Measurements from ENCODE around the gene TRPC4. TPM values are rescaled to one million over a fixed set of nuclear protein-coding genes. Genes with fewer than 3 reads are reported as not detected.

Gene TRPC4
- total RNA-seq, 1 donor from 2014 or later = 3.0 TPM

DNA sequence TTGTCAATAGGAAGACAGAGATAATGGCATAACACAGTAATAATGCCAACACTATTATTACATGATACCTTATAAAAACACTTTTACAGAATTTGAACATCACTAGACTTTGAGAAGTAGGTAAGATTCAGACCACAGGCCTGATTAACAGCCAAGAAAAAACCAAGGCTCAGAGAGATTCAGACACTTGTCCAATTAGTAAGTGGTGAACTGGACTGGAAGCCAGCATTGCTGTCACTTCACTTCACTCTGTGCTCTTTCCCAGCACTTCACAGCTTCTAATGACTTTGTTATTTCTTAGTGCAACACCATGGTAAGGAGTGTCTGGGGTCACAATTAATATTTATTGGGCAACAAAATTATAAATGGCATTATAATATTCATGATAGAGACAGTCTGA is 91.9 kb downstream of the TRPC4 start:
- Mint-ChIP-seq H3K27me3 (ENCODE audit: low read depth) (no peaks in the 10 kb centered on the region), H3K4me3 (ENCODE audit: unreplicated experiment) (no peak overlapping the region), H3K4me1 (ENCODE audit: low read depth) (peaks cover 17% of the 10 kb centered on the region), H3K27ac (ENCODE audit: unreplicated experiment) (no peak overlapping the region), H3K36me3 (ENCODE audit: low read depth) (no peaks in the 10 kb centered on the region), H3K9me3 (ENCODE audit: low read depth) (no peaks in the 10 kb centered on the region)
- no peak for DNase-seq (ENCODE audit: low spot score)
- TF ChIP-seq, protein P1, sequence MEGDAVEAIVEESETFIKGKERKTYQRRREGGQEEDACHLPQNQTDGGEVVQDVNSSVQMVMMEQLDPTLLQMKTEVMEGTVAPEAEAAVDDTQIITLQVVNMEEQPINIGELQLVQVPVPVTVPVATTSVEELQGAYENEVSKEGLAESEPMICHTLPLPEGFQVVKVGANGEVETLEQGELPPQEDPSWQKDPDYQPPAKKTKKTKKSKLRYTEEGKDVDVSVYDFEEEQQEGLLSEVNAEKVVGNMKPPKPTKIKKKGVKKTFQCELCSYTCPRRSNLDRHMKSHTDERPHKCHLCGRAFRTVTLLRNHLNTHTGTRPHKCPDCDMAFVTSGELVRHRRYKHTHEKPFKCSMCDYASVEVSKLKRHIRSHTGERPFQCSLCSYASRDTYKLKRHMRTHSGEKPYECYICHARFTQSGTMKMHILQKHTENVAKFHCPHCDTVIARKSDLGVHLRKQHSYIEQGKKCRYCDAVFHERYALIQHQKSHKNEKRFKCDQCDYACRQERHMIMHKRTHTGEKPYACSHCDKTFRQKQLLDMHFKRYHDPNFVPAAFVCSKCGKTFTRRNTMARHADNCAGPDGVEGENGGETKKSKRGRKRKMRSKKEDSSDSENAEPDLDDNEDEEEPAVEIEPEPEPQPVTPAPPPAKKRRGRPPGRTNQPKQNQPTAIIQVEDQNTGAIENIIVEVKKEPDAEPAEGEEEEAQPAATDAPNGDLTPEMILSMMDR (IDR thresholded peaks at IDR 0.05) = no peak

DNA sequence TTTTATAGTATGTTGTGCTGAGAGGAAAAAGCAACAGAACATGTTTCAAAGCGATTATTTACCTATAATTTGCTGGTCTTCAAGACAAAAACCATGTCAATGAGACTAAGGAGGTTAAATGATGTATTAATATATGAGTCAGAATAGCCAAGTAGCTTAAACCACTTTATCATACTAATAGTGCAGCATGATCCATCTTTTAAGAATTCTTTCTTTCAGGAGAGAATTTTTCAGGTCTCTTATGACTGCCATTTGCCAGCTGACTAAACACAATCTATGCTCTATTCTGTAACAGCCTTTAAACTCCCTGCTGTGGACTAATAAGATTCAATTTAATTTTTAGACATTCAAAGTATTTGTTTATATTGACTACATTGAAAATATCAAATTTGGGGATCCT is 93.7 kb downstream of the TRPC4 start:
- DNase-seq (ENCODE audit: low spot score) = no peak
- Mint-ChIP-seq H3K27me3 (ENCODE audit: low read depth) (no peaks in the 10 kb centered on the region), H3K9me3 (ENCODE audit: low read depth) (no peaks in the 10 kb centered on the region), H3K27ac (ENCODE audit: unreplicated experiment) (no peak overlapping the region), H3K4me1 (ENCODE audit: low read depth) (peaks cover 20% of the 10 kb centered on the region), H3K4me3 (ENCODE audit: unreplicated experiment) (no peak overlapping the region), H3K36me3 (ENCODE audit: low read depth) (no peaks in the 10 kb centered on the region)
- TF ChIP-seq, protein P1 (IDR thresholded peaks at IDR 0.05) = no peak

DNA sequence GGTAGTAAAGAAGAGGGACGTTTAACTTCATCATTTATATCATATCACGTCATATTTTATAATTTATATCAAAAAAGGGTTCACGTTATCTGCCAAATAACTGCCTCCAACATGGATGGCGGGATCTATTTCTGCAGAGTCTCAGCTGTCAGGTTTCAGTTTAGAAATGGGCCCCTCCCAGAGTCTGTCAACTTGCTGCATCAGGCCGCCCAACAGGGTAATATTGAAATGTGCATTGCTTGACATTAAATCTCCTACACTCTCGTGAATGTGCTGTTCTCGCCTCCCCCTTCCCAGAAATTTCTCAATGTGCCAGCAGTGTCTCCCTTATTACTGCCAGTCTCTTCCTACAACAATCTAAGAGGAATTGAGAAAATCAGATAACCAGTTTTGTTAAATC is 96.9 kb downstream of the TRPC4 start:
- Mint-ChIP-seq H3K27me3 (ENCODE audit: low read depth) (no peaks in the 10 kb centered on the region), H3K4me3 (ENCODE audit: unreplicated experiment) (no peak overlapping the region)

DNA sequence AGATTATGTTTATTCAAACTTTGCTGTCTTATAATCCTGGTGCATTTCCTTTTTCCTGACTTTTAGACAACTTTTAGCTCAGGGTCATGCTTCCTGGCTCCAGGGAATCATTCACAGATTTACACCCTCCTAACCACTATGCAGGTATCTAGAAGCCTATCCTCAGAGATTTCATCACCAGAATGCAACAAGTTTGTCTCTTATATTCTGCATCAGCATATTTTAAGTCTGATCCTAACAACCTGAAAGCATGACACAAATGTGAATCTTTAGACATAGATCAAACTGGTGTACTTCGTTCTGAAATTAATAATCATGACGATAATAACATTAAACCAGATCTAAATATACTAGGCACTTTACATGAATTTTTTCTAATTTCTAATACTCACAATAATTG is 100.0 kb downstream of the TRPC4 start:
- H3K36me3 Mint-ChIP-seq (ENCODE audit: low read depth) = no peaks in the 10 kb centered on the region
- no peak overlapping the region for H3K27ac Mint-ChIP-seq (ENCODE audit: unreplicated experiment)
- H3K27me3 Mint-ChIP-seq (ENCODE audit: low read depth) = no peaks in the 10 kb centered on the region
- no peak for DNase-seq (ENCODE audit: low spot score)
- no peak overlapping the region for H3K4me3 Mint-ChIP-seq (ENCODE audit: unreplicated experiment)
- TF ChIP-seq, protein P1 (IDR thresholded peaks at IDR 0.05) = no peak
- H3K4me1 Mint-ChIP-seq (ENCODE audit: low read depth) = peaks cover 8% of the 10 kb centered on the region
- H3K9me3 Mint-ChIP-seq (ENCODE audit: low read depth) = no peaks in the 10 kb centered on the region

More for the DNA sequence above, 96.9 kb downstream of the TRPC4 start:
- Mint-ChIP-seq H3K9me3 (ENCODE audit: low read depth) (no peaks in the 10 kb centered on the region), H3K36me3 (ENCODE audit: low read depth) (no peaks in the 10 kb centered on the region), H3K4me1 (ENCODE audit: low read depth) (peaks cover 26% of the 10 kb centered on the region), H3K27ac (ENCODE audit: unreplicated experiment) (no peak overlapping the region)
- DNase-seq (ENCODE audit: low spot score) = no peak
- TF ChIP-seq, protein P1 (IDR thresholded peaks at IDR 0.05) = no peak

DNA sequence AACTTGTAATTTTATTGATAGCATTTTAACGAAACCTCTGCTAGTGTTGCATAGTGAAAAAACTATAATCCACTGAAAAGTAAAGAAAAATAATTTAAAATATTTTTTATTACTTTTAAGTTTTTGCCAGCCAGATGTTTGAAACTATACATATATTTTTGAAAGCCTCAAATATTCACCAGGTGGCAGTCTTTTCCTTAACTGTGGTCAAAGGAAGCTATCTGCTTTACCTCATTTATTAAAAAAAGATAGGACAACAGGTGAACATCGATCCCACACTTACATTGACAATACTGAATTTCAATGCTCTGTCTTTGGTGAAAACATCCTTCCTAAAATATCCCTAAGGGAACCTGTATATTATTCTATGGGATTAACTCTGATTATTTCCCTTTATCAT is 100.5 kb downstream of the TRPC4 start:
- Mint-ChIP-seq H3K9me3 (ENCODE audit: low read depth) (no peaks in the 10 kb centered on the region), H3K36me3 (ENCODE audit: low read depth) (no peaks in the 10 kb centered on the region), H3K27me3 (ENCODE audit: low read depth) (no peaks in the 10 kb centered on the region), H3K27ac (ENCODE audit: unreplicated experiment) (no peak overlapping the region), H3K4me3 (ENCODE audit: unreplicated experiment) (no peak overlapping the region), H3K4me1 (ENCODE audit: low read depth) (peaks cover 8% of the 10 kb centered on the region)
- TF ChIP-seq, protein P1 (IDR thresholded peaks at IDR 0.05) = peak; percentile 81
- no peak for DNase-seq (ENCODE audit: low spot score)

All from chondrocyte (in vitro differentiated cells).